DND-41 (cell line): ENCODE results near the gene WNT1.
A peak's percentile ranks its signal among the peaks of the same experiment; 100 is the strongest.

Source experiments
- ATAC-seq: fragments of 200-7000 bp; cut with Tn5 transposase; 3 replicates; pipeline ENCODE4 v1.9.1; 2021; ENCODE audit warnings: low read depth; ENCODE audit not compliant: insufficient read depth
- DNase-seq: peaks from one replicate; pipeline ENCODE4 v3.0.0-alpha.2; 2020
- H2AFZ ChIP-seq: 2 replicates; pipeline ENCODE4 v1.6.0; 2012; ENCODE audit warnings: low read depth, low read length
- H3K27ac ChIP-seq: 2 replicates; pipeline ENCODE4 v1.5.1; 2012; ENCODE audit warnings: low read length, inconsistent platforms
- H3K27me3 ChIP-seq: fragments of 200-600 bp; sonication (generic); 2 replicates; pipeline ENCODE4 v1.6.0; 2012; ENCODE audit warnings: low read length, mild to moderate bottlenecking, inconsistent platforms; ENCODE audit not compliant: insufficient read depth, poor library complexity
- H3K36me3 ChIP-seq: 2 replicates; pipeline ENCODE4 v1.5.1; 2012; ENCODE audit warnings: low read length, inconsistent platforms; ENCODE audit not compliant: insufficient read depth
- H3K4me1 ChIP-seq: 2 replicates; pipeline ENCODE4 v1.5.1; 2012; ENCODE audit warnings: mild to moderate bottlenecking, low read length; ENCODE audit not compliant: insufficient read depth
- H3K4me2 ChIP-seq: 2 replicates; pipeline ENCODE4 v1.6.0; 2012; ENCODE audit warnings: mild to moderate bottlenecking, moderate library complexity, low read length, inconsistent platforms; ENCODE audit not compliant: insufficient read depth
- H3K4me3 ChIP-seq, 2 experiments: fragments of 200-600 bp in 1 of 2; shearing (Covaris generic) in 1 of 2; 2 replicates each; pipeline ENCODE4 v1.5.1; 2012 to 2016; ENCODE audit warnings: inconsistent platforms in 2 of 2, low read length in 2 of 2, mild to moderate bottlenecking in 2 of 2, low read depth in 1 of 2, moderate library complexity in 1 of 2
- H3K79me2 ChIP-seq: 2 replicates; pipeline ENCODE4 v1.6.0; 2012; ENCODE audit warnings: low read length, inconsistent platforms; ENCODE audit not compliant: insufficient read depth
- H3K9ac ChIP-seq: 2 replicates; pipeline ENCODE4 v1.6.0; 2012; ENCODE audit warnings: low read depth, mild to moderate bottlenecking, inconsistent platforms, low read length, moderate library complexity
- H3K9me3 ChIP-seq: 2 replicates; pipeline ENCODE4 v1.5.1; 2012; ENCODE audit warnings: low read length, moderate library complexity, mild to moderate bottlenecking, inconsistent platforms; ENCODE audit not compliant: insufficient read depth, severe bottlenecking
- H4K20me1 ChIP-seq: 2 replicates; pipeline ENCODE4 v1.6.0; 2012; ENCODE audit warnings: low read length; ENCODE audit not compliant: insufficient read depth
- EZH2 ChIP-seq: IDR thresholded peaks from 3 replicates; pipeline ENCODE4 v1.6.1; 2012; ENCODE audit warnings: borderline replicate concordance, low read depth, mild to moderate bottlenecking, moderate library complexity, low read length, inconsistent platforms; ENCODE audit not compliant: severe bottlenecking
- TF ChIP-seq, protein P1 (sequence below): IDR thresholded peaks from 2 replicates; pipeline ENCODE4 v1.5.1; 2012; ENCODE audit warnings: borderline replicate concordance, low read length, moderate library complexity, mild to moderate bottlenecking; ENCODE audit not compliant: poor library complexity, severe bottlenecking; ENCODE audit errors: extremely low read depth

The WNT1 gene

DNA sequence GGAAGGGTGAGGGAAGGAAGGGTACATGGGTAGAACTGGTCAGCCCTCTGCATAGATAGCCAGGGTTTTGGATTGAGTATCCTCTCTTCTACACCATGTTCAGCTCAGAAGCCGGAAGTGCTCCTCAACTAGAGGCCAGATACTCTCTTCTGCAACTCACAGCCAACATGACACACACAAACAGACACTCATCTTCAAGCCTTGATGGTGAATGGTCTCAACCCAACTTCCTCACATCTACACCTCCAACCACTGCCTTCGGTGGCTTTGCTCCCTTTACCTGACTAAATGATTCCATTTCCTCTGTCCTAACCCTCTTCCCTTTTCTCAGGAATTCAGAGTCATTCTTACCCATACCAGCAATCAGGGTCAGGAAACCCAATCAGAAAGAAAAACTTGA lies 45.2 kb upstream of the WNT1 start:
- no peak for DNase-seq
- Histone ChIP-seq H3K4me3 (no peak overlapping the region), H2AFZ (no peak overlapping the region), H4K20me1 (peaks cover 31% of the 10 kb centered on the region; the same call in 1 of the 2 replicates), H3K27ac (no peak overlapping the region), H3K9me3 (no peaks in the 10 kb centered on the region), H3K4me2 (no peak overlapping the region), H3K79me2 (0 out of 2 replicates have a peak, but pooled peaks cover 6% of the 10 kb centered on the region), H3K9ac (no peak overlapping the region), H3K27me3 (no peaks in the 10 kb centered on the region), H3K36me3 (peaks cover 74% of the 10 kb centered on the region), H3K4me1 (peaks cover 5% of the 10 kb centered on the region; the same call in 1 of the 2 replicates)
- ATAC-seq: no peak
- no peak for TF ChIP-seq EZH2
- TF ChIP-seq, protein P1, sequence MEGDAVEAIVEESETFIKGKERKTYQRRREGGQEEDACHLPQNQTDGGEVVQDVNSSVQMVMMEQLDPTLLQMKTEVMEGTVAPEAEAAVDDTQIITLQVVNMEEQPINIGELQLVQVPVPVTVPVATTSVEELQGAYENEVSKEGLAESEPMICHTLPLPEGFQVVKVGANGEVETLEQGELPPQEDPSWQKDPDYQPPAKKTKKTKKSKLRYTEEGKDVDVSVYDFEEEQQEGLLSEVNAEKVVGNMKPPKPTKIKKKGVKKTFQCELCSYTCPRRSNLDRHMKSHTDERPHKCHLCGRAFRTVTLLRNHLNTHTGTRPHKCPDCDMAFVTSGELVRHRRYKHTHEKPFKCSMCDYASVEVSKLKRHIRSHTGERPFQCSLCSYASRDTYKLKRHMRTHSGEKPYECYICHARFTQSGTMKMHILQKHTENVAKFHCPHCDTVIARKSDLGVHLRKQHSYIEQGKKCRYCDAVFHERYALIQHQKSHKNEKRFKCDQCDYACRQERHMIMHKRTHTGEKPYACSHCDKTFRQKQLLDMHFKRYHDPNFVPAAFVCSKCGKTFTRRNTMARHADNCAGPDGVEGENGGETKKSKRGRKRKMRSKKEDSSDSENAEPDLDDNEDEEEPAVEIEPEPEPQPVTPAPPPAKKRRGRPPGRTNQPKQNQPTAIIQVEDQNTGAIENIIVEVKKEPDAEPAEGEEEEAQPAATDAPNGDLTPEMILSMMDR: no peak

DNA sequence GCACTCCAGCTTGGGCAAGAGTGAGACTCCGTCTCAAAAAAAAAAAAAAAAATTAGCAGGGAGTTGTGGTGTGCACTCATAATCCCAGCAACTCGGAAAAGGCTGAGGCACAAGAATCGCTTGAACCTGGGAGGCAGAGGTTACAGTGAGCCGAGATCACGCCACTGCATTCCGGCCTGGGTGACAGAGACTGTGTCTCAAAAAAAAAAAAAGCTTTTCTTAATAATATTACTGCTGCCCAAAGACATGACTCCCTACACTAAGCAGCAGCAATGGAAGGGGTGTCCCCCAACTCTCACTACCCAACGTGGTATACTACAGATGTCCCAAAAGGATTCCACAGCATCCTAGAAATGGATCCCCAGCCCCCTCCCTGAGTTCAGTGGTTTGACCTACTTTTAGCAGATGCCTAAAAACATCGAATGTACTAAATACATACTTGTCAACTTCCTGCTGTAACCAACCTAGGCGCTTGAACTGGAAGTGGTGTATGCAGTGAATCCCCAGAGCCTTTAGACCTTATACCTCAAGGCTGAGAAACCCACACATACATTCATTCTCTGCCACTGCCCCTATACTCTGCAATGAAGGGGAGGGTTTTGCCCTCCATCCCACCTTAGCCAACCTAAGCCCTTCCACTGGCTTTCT lies 44.3 kb upstream of the WNT1 start:
- H3K4me1 ChIP-seq: peaks cover 5% of the 10 kb centered on the region; the same call in 1 of the 2 replicates
- no peak overlapping the region for H3K4me3 ChIP-seq
- ATAC-seq (peak; percentile 46; the same call in 2 of the 3 replicates), DNase-seq (peak; percentile 17)
- H4K20me1 ChIP-seq: peaks cover 32% of the 10 kb centered on the region; the same call in 1 of the 2 replicates
- 0 out of 2 replicates have a peak, but pooled peaks cover 6% of the 10 kb centered on the region for H3K79me2 ChIP-seq
- H2AFZ ChIP-seq: no peak overlapping the region
- no peak overlapping the region for H3K4me2 ChIP-seq
- no peak for TF ChIP-seq EZH2
- TF ChIP-seq, protein P1: no peak
- H3K27me3 ChIP-seq: no peaks in the 10 kb centered on the region
- H3K9me3 ChIP-seq: no peaks in the 10 kb centered on the region
- peaks cover 82% of the 10 kb centered on the region for H3K36me3 ChIP-seq
- H3K9ac ChIP-seq: no peak overlapping the region
- H3K27ac ChIP-seq: no peak overlapping the region

DNA sequence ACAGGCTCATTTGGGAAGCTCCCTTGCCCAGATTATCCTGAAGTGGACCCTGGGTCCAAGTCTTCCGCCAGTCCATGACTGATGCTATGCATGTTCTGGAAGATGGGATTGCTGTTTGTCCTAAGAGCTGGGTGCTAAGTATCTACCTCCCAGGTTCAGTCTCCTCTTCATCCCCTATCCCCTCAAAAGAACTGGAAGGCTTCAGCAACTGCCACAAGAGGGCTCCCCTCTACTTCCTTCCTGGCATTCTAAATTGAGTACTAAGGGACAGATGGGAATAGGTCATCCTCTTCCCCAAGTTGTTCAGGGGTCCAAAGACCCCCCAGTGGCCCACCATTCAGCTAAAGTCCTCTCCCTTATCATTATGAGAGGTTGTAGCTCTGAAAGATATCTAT lies 43.8 kb upstream of the WNT1 start:
- Histone ChIP-seq H3K9ac (no peak overlapping the region), H2AFZ (no peak overlapping the region), H4K20me1 (peaks cover 32% of the 10 kb centered on the region; the same call in 1 of the 2 replicates), H3K4me2 (no peak overlapping the region), H3K27ac (no peak overlapping the region), H3K79me2 (0 out of 2 replicates have a peak, but pooled peaks cover 6% of the 10 kb centered on the region), H3K36me3 (peaks cover 83% of the 10 kb centered on the region), H3K27me3 (no peaks in the 10 kb centered on the region), H3K4me3 (no peak overlapping the region), H3K4me1 (peaks cover 5% of the 10 kb centered on the region; the same call in 1 of the 2 replicates), H3K9me3 (no peaks in the 10 kb centered on the region)
- ATAC-seq: no peak
- peak; percentile 21 for DNase-seq
- TF ChIP-seq, protein P1: peak; percentile 58
- no peak for TF ChIP-seq EZH2
